G401 (cell line): ENCODE measurements around the gene PRSS12. TPM values are rescaled to one million over a fixed set of nuclear protein-coding genes. Genes with fewer than 3 reads are reported as not detected.

Experiments
- DNase-seq: peaks from one replicate; pipeline ENCODE4 v3.0.0-alpha.2; 2015; ENCODE audit warnings: low spot score
- in situ Hi-C: cut with HindIII; loops from 2 replicates; pipeline ENCODE4 v1.10.0; 2016; ENCODE audit warnings: low sequenced_read_pairs, mixed read lengths
- total RNA-seq: library from RNA; depleted of rRNA; stranded (reverse); fragments of >200 nt; shearing (Covaris generic); gene quantifications from 2 replicates; pipeline ENCODE4 v1.2.3, GENCODE V29; 2014

Gene PRSS12
- total RNA-seq, 1 experiment from 2014 or later: not detected

DNA sequence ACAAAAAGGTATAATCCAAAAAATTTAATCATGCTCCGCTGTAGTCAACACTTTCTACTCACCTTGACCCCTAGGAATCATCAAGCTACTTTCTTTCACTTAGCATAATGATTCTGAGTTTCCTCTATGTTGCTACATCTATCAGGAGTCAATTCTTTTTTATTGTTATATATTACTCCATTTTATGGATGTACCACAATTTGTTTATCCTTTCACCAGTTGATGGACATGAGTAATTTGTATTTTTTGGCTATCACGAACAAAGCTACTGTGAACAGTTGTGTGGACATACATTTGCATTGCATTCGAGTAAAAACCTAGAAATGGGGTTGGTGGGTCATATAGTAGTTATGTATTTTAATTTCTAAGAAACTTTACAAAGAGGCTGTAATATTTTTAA is 102.9 kb downstream of the PRSS12 start:
- in situ Hi-C loops: no loop called here
- DNase-seq: no peak

DNA sequence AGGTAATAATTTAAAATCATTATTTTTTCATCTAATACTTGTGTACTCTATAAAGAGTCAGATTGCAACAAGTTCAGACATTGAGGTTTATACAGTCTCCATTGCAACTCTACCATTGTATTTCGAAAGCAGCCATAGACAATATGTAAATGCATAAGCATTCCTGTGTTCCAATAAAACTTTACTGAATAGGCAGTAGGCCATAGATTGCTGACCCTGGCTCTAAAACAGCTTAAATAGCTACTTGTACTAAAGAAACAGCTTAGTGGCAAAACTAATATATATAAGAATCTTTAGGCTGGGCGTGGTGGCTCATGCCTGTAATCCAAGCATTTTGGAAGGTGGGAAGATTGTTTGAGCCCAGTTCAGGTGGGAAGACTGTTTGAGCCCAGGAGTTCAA is 115.3 kb downstream of the PRSS12 start:
- in situ Hi-C loops: no loop called here
- no peak for DNase-seq

GRCh38 chr4:118235566-118236120 is 117.2 kb downstream of the PRSS12 start:
- in situ Hi-C loops: no loop called here
- DNase-seq: no peak
